IgD-negative memory B cell (primary cell): Measurements from ENCODE around the gene MACO1. TPM values are rescaled to one million over a fixed set of nuclear protein-coding genes. Genes with fewer than 3 reads are reported as not detected.

Experiments
- H3K27ac Mint-ChIP-seq, 3 donors: one replicate each; pipeline ENCODE4 v1.8.0; 2020 to 2022; ENCODE audit warnings: mild to moderate bottlenecking in 3 of 3, mixed read lengths in 3 of 3, moderate library complexity in 1 of 3
- H3K27me3 Mint-ChIP-seq: one replicate; pipeline ENCODE4 v1.8.0; 2021; ENCODE audit warnings: mixed read lengths
- H3K36me3 Mint-ChIP-seq: one replicate; pipeline ENCODE4 v1.8.0; 2020; ENCODE audit warnings: mild to moderate bottlenecking, mixed read lengths
- H3K4me1 Mint-ChIP-seq, 3 donors: one replicate each; pipeline ENCODE4 v1.8.0; 2020 to 2022; ENCODE audit warnings: mixed read lengths in 3 of 3, mild to moderate bottlenecking in 1 of 3
- H3K4me3 Mint-ChIP-seq, 4 donors: one replicate each; pipeline ENCODE4 v1.8.0; 2020 to 2022; ENCODE audit warnings: mild to moderate bottlenecking in 4 of 4, mixed read lengths in 4 of 4, moderate library complexity in 3 of 4
- H3K9me3 Mint-ChIP-seq, 3 donors: one replicate each; pipeline ENCODE4 v1.8.0; 2020 to 2021; ENCODE audit warnings: mixed read lengths in 3 of 3, mild to moderate bottlenecking in 1 of 3
- polyA plus RNA-seq: library from polyadenylated mRNA; unstranded; fragments of 300-500 nt; fragmentation: Illumina TruSeq; gene quantifications from one replicate; pipeline ENCODE4 v1.2.3, GENCODE V29; 2021

MACO1 gene
- polyA plus RNA-seq, 1 donor from 2014 or later = 8.3 TPM

GRCh38 chr1:25527946-25528595 lies 97.4 kb downstream of the MACO1 start:
- Mint-ChIP-seq H3K9me3 (peaks cover 0 to 5% (median 0%) of the 10 kb centered on the region in 3 donors), H3K27ac (no peak overlapping the region), H3K4me1 (no peaks in the 10 kb centered on the region), H3K36me3 (no peaks in the 10 kb centered on the region), H3K4me3 (no peak overlapping the region), H3K27me3 (peaks cover 6% of the 10 kb centered on the region)

- Mint-ChIP-seq H3K27ac (no peak overlapping the region), H3K4me3 (no peak overlapping the region), H3K9me3 (peaks cover 0 to 5% (median 0%) of the 10 kb centered on the region in 3 donors), H3K36me3 (no peaks in the 10 kb centered on the region), H3K27me3 (peaks cover 6% of the 10 kb centered on the region), H3K4me1 (no peaks in the 10 kb centered on the region)
These were observed 98.3 kb downstream of the MACO1 start for GRCh38 chr1:25528881-25529517.

- no peak overlapping the region for H3K4me3 Mint-ChIP-seq
These were observed 99.0 kb downstream of the MACO1 start for GRCh38 chr1:25529518-25530185.

GRCh38 chr1:25530186-25531081 lies 99.7 kb downstream of the MACO1 start:
- Mint-ChIP-seq H3K27me3 (peaks cover 3% of the 10 kb centered on the region), H3K27ac (no peak overlapping the region), H3K4me3 (no peak overlapping the region), H3K4me1 (no peaks in the 10 kb centered on the region), H3K36me3 (no peaks in the 10 kb centered on the region), H3K9me3 (peaks cover 0 to 2% (median 0%) of the 10 kb centered on the region in 3 donors)

More at GRCh38 chr1:25529518-25530185, 99.0 kb downstream of the MACO1 start:
- Mint-ChIP-seq H3K36me3 (no peaks in the 10 kb centered on the region), H3K27me3 (peaks cover 6% of the 10 kb centered on the region), H3K27ac (no peak overlapping the region), H3K4me1 (no peaks in the 10 kb centered on the region), H3K9me3 (peaks cover 0 to 5% (median 0%) of the 10 kb centered on the region in 3 donors)

- H3K4me1 Mint-ChIP-seq = no peaks in the 10 kb centered on the region
- peaks cover 2% of the 10 kb centered on the region for H3K36me3 Mint-ChIP-seq
- H3K27me3 Mint-ChIP-seq = peaks cover 2% of the 10 kb centered on the region
- no peak overlapping the region for H3K4me3 Mint-ChIP-seq
- no peak overlapping the region for H3K27ac Mint-ChIP-seq
- no peaks in the 10 kb centered on the region for H3K9me3 Mint-ChIP-seq
These were observed 100.4 kb downstream of the MACO1 start for GRCh38 chr1:25531082-25531461.

- H3K4me3 Mint-ChIP-seq = no peak overlapping the region
- no peaks in the 10 kb centered on the region for H3K27me3 Mint-ChIP-seq
- no peaks in the 10 kb centered on the region for H3K9me3 Mint-ChIP-seq
- H3K27ac Mint-ChIP-seq = no peak overlapping the region
- no peaks in the 10 kb centered on the region for H3K4me1 Mint-ChIP-seq
- H3K36me3 Mint-ChIP-seq = peaks cover 4% of the 10 kb centered on the region
These were observed 102.3 kb downstream of the MACO1 start for GRCh38 chr1:25532970-25533369.

GRCh38 chr1:25533775-25534409 lies 103.2 kb downstream of the MACO1 start:
- Mint-ChIP-seq H3K4me1 (no peaks in the 10 kb centered on the region), H3K36me3 (peaks cover 4% of the 10 kb centered on the region), H3K9me3 (no peaks in the 10 kb centered on the region), H3K27ac (peak overlapping the region in 1 of 3 donors; percentile 39), H3K27me3 (no peaks in the 10 kb centered on the region), H3K4me3 (no peak overlapping the region)

GRCh38 chr1:25534410-25534788 lies 103.7 kb downstream of the MACO1 start:
- H3K4me1 Mint-ChIP-seq = no peaks in the 10 kb centered on the region
- H3K27me3 Mint-ChIP-seq = no peaks in the 10 kb centered on the region
- H3K27ac Mint-ChIP-seq = no peak overlapping the region
- H3K4me3 Mint-ChIP-seq = no peak overlapping the region
- H3K9me3 Mint-ChIP-seq = no peaks in the 10 kb centered on the region
- H3K36me3 Mint-ChIP-seq = peaks cover 4% of the 10 kb centered on the region

- peak overlapping the region in 1 of 3 donors; percentile 13 for H3K27ac Mint-ChIP-seq
- H3K4me3 Mint-ChIP-seq = no peak overlapping the region
- H3K9me3 Mint-ChIP-seq = no peaks in the 10 kb centered on the region
- no peaks in the 10 kb centered on the region for H3K4me1 Mint-ChIP-seq
- peaks cover 4% of the 10 kb centered on the region for H3K36me3 Mint-ChIP-seq
- no peaks in the 10 kb centered on the region for H3K27me3 Mint-ChIP-seq
These were observed 105.4 kb downstream of the MACO1 start for GRCh38 chr1:25536124-25536523.

- no peaks in the 10 kb centered on the region for H3K9me3 Mint-ChIP-seq
- H3K36me3 Mint-ChIP-seq = peaks cover 4% of the 10 kb centered on the region
- no peak overlapping the region for H3K4me3 Mint-ChIP-seq
- H3K4me1 Mint-ChIP-seq = peaks cover 0 to 6% (median 0%) of the 10 kb centered on the region in 3 donors
- no peak overlapping the region for H3K27ac Mint-ChIP-seq
- H3K27me3 Mint-ChIP-seq = no peaks in the 10 kb centered on the region
These were observed 106.6 kb downstream of the MACO1 start for GRCh38 chr1:25537153-25537831.

- no peaks in the 10 kb centered on the region for H3K27me3 Mint-ChIP-seq
- H3K9me3 Mint-ChIP-seq = no peaks in the 10 kb centered on the region
- H3K27ac Mint-ChIP-seq = no peak overlapping the region
- peaks cover 4% of the 10 kb centered on the region for H3K36me3 Mint-ChIP-seq
- H3K4me3 Mint-ChIP-seq = peak overlapping the region in 1 of 4 donors; percentile 21
- peaks cover 0 to 6% (median 3%) of the 10 kb centered on the region in 3 donors for H3K4me1 Mint-ChIP-seq
These were observed 107.6 kb downstream of the MACO1 start for GRCh38 chr1:25538191-25538767.

- peak overlapping the region in 1 of 4 donors; percentile 75 for H3K4me3 Mint-ChIP-seq
These were observed 110.1 kb downstream of the MACO1 start for GRCh38 chr1:25540750-25541342.

GRCh38 chr1:25541425-25541824 lies 110.7 kb downstream of the MACO1 start:
- no peaks in the 10 kb centered on the region for H3K27me3 Mint-ChIP-seq
- peak overlapping the region in 2 of 4 donors; percentile 41 to 75 for H3K4me3 Mint-ChIP-seq
- no peaks in the 10 kb centered on the region for H3K36me3 Mint-ChIP-seq
- no peak overlapping the region for H3K27ac Mint-ChIP-seq
- peaks cover 6 to 18% (median 8%) of the 10 kb centered on the region in 3 donors for H3K4me1 Mint-ChIP-seq
- H3K9me3 Mint-ChIP-seq = no peaks in the 10 kb centered on the region

More at GRCh38 chr1:25540750-25541342, 110.1 kb downstream of the MACO1 start:
- no peaks in the 10 kb centered on the region for H3K9me3 Mint-ChIP-seq
- peaks cover 6 to 15% (median 8%) of the 10 kb centered on the region in 3 donors for H3K4me1 Mint-ChIP-seq
- H3K36me3 Mint-ChIP-seq = peaks cover 2% of the 10 kb centered on the region
- no peaks in the 10 kb centered on the region for H3K27me3 Mint-ChIP-seq
- H3K27ac Mint-ChIP-seq = no peak overlapping the region
